ENCODE results near the gene KCNK16. TPM values are rescaled to one million over a fixed set of nuclear protein-coding genes. Genes with fewer than 3 reads are reported as not detected.
A peak's percentile ranks its signal among the peaks of the same experiment; 100 is the strongest.

Gene KCNK16
- total RNA-seq, 1 experiment from 2014 or later: not detected

DNA sequence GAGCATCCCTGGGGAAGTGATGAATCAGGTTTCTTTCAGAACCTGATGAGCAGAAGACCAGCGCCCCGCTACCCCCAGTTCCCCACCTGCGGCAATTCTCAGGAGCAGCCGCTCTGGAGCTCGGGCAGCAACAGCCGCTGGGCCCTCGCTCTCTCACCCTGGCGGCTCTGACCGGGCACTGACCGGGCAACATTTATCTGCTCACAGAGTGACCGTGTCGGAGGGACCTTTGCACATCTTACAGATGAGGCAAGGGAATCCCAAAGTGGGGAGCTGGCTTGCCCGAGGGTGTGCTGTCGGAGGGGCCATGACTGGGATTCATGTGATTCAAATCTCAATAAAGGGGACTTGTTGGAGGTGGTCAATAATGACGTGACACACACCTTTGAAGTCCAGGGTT, 26.2 kb upstream of the KCNK16 start:
- Histone ChIP-seq H3K36me3 (no peaks in the 10 kb centered on the region), H3K4me3 (no peak overlapping the region), H3K4me1 (peaks cover 21% of the 10 kb centered on the region), H3K9me3 (replicated peaks) (no peaks in the 10 kb centered on the region), H3K27ac (no peak overlapping the region), H3K27me3 (no peaks in the 10 kb centered on the region)
- DNase-seq: no peak

GRCh38 chr6:39347906-39348585, 25.5 kb upstream of the KCNK16 start:
- Histone ChIP-seq H3K27me3 (no peaks in the 10 kb centered on the region), H3K36me3 (no peaks in the 10 kb centered on the region), H3K9me3 (replicated peaks) (no peaks in the 10 kb centered on the region), H3K4me1 (peaks cover 28% of the 10 kb centered on the region), H3K4me3 (no peak overlapping the region), H3K27ac (peak overlapping the region; percentile 77)
- peak; percentile 72 to 91 for DNase-seq

- DNase-seq: peak; percentile 86 to 88
- H3K27me3 ChIP-seq: no peaks in the 10 kb centered on the region
- H3K4me3 ChIP-seq: no peak overlapping the region
- H3K4me1 ChIP-seq: peaks cover 37% of the 10 kb centered on the region
- no peaks in the 10 kb centered on the region for H3K9me3 ChIP-seq (replicated peaks)
- no peaks in the 10 kb centered on the region for H3K36me3 ChIP-seq
- H3K27ac ChIP-seq: peak overlapping the region; percentile 77
These were observed 24.7 kb upstream of the KCNK16 start for GRCh38 chr6:39347206-39347605.

DNA sequence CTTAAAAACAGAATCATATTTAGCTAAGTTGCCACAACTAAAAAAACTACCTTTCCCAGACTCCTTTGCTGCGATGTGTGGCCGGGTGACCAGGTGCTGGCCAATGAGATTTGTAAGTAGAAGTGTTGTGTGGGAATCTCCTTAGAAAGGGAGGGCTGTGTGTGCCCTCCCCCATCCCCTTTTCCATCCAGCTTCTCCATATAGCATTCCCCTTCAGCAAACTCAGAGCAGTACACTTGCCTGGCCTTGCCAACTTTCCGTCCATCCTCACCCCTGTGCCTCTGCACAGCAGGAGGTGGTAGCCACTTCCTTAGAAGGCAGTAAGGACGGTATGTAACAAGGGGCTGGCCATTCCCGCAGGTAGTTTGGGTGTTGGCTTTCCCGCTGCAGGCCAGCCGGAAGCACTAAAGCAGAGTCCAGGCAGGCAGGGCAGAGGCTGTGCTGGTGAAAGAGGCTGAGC, 22.3 kb upstream of the KCNK16 start:
- no peak overlapping the region for H3K4me3 ChIP-seq
- H3K9me3 ChIP-seq (replicated peaks): no peaks in the 10 kb centered on the region
- DNase-seq: peak in 1 of 2 experiments; percentile 35
- no peak overlapping the region for H3K27ac ChIP-seq
- no peaks in the 10 kb centered on the region for H3K27me3 ChIP-seq
- no peaks in the 10 kb centered on the region for H3K36me3 ChIP-seq
- peaks cover 50% of the 10 kb centered on the region for H3K4me1 ChIP-seq

DNA sequence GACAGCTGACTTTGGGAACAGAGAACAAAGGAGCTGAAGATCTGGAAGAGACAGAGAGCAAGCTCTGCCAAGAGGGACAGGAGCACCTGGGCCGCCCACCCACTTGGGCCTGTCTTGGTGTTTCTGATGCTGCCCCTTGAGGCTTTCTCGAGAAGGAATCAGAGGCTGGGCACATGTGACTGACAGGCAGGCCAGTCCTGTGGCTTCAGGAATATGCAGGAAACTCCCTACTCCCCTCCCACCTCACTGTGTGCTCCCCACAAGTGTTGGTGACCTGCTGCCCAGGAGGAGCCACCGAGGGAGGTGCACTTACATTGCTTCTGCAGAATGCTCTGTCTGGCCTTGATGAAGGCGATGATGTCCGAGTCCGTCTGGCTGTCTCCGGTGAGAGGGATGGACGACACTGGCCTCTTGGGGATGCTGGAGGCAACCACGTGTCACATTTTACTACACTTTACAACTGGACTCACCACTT, 20.9 kb upstream of the KCNK16 start:
- Histone ChIP-seq H3K27ac (peak overlapping the region; percentile 78), H3K36me3 (no peaks in the 10 kb centered on the region), H3K4me3 (no peak overlapping the region), H3K4me1 (peaks cover 64% of the 10 kb centered on the region), H3K27me3 (no peaks in the 10 kb centered on the region), H3K9me3 (replicated peaks) (no peaks in the 10 kb centered on the region)
- DNase-seq: no peak

DNA sequence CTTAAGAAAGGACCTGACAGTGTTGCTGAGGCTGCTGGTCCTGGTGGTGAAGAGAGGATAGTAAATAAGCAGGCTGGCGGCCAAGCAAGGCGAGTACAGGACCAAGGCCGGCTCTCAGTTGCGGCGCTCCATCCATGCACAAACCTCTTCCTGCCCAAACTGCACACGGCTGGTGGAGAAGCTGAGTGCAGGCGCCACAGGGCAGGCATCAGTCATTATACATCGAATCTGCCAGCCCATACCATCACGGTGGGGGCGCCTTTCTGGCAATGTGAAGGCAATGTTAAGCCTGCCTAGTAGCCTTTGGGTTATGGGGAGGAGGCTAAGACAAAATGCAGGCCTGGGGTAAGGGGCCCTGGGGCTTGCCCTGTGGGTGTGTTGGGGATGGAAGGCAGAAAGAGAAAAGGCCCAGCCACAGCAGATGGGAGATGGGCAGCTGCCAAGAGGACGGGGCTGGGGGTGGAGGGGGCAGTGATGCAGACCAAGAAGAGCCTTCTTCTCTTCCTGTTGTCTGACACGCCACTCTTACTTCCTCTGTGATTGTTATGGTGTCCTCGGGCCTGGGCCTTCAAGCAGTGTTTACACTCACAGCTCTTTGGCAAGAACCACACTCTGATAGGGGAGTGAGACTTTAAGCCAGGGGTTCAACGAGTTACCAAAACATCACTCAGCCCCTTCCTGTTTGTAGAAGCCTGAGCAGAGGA, 20.3 kb upstream of the KCNK16 start:
- DNase-seq: peak; percentile 80 to 91
- Histone ChIP-seq H3K4me1 (peaks cover 70% of the 10 kb centered on the region), H3K27ac (peak overlapping the region; percentile 78)

DNA sequence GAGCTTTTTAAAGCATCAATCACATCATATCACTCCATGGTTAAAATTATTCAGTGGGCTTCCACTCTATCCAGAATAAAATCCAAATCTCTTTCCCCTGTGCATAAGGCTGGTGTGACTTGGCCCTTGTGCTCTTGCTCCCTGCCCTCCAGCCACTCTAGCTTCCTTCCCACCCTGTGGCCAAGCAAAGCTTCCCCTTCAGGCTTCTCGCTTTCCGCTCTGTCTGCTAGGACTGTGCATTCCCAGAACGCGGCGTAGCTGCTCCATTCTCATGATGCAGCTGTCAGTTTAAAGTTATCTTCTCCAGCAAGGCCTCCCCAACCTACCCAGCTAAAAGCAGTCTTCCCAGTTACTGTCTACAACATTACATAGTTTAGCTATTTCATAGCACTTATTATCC, 19.4 kb upstream of the KCNK16 start:
- H3K36me3 ChIP-seq: no peaks in the 10 kb centered on the region
- DNase-seq: no peak
- H3K4me1 ChIP-seq: peaks cover 71% of the 10 kb centered on the region
- no peak overlapping the region for H3K4me3 ChIP-seq
- H3K27me3 ChIP-seq: no peaks in the 10 kb centered on the region
- H3K27ac ChIP-seq: peak overlapping the region; percentile 78; the same call in 1 of the 2 replicates
- H3K9me3 ChIP-seq (replicated peaks): no peaks in the 10 kb centered on the region

More for the DNA sequence above, 20.3 kb upstream of the KCNK16 start:
- no peaks in the 10 kb centered on the region for H3K36me3 ChIP-seq
- no peaks in the 10 kb centered on the region for H3K9me3 ChIP-seq (replicated peaks)
- H3K4me3 ChIP-seq: no peak overlapping the region
- H3K27me3 ChIP-seq: no peaks in the 10 kb centered on the region

GRCh38 chr6:39341352-39341751, 18.9 kb upstream of the KCNK16 start:
- peaks cover 69% of the 10 kb centered on the region for H3K4me1 ChIP-seq
- H3K4me3 ChIP-seq: no peak overlapping the region
- no peaks in the 10 kb centered on the region for H3K9me3 ChIP-seq (replicated peaks)
- no peak overlapping the region for H3K27ac ChIP-seq
- DNase-seq: no peak
- no peaks in the 10 kb centered on the region for H3K27me3 ChIP-seq
- H3K36me3 ChIP-seq: no peaks in the 10 kb centered on the region

DNA sequence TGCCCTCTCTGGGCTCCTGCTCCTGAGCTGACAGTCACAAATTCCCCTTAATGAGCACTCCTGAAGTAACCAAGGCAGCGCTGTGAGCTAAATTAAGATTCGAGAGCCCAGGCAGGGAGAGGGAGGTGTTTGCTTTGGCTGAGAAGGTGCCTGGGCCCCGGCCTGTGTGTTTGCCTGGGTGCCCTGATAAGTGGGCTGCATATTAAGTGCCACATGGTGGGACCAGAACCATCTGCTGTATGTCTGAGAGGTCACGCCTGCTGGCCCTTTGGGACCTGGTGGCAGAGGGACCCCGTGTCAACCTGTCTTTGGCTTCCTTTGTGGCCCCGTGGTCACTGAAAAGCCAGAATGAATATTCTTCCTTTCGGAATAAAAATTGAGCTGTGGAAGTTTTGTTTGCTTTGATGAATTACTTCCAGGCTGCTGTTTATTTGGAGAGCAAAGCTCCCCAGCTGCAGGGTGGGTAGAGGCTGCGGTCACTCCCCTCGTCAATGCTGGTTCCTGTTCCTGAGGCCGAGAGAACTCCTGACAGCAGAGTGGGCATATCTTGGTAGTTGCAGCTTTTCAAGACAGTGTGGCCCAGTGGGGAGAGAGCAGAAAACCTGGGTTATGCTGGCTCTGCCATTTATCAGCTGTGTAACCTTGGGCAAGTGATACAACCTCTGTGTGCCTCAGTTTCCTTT, 17.5 kb upstream of the KCNK16 start:
- peaks cover 79% of the 10 kb centered on the region for H3K4me1 ChIP-seq
- DNase-seq: peak in 1 of 2 experiments; percentile 40
- no peaks in the 10 kb centered on the region for H3K27me3 ChIP-seq
- no peak overlapping the region for H3K4me3 ChIP-seq
- H3K9me3 ChIP-seq (replicated peaks): no peaks in the 10 kb centered on the region
- no peaks in the 10 kb centered on the region for H3K36me3 ChIP-seq
- peak overlapping the region; percentile 48 for H3K27ac ChIP-seq

DNA sequence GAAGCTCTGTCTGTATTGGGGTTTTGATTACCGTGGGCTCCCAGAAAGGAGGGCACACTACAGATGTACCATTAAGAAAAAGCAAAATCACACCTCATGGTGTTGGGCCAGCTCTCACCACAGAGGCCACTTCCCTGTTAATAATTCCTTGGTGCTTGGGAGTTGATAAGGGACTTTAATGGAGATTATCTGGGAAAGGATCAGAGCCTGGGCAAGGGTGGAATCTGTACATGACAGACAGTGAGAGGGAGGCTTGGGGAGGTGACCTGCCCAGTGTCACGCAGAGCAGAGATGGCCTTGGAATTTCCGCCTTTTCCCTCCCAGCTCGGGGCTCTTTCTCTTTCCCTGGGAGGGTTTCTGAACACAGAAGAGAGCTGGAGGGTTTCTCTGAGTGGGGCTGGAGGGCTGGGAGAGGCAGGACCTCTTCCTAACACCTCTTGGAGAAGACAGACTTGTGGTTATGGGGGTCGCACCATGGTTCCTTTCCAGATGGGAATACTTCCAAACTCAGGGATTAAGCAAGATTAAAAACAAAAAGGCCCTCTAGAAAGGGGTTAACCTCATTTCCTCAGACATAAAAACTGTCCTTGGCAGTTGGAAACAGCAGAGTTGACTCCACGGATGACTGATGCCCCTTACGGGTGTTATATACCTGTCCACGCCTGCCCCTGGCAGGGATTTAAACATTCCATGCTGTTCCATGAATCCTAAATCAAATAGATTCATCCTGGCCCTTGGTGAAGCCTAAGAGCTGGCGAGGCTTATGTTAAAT, 16.8 kb upstream of the KCNK16 start:
- Histone ChIP-seq H3K36me3 (no peaks in the 10 kb centered on the region), H3K4me3 (no peak overlapping the region), H3K27ac (peak overlapping the region; percentile 48), H3K9me3 (replicated peaks) (no peaks in the 10 kb centered on the region), H3K27me3 (no peaks in the 10 kb centered on the region), H3K4me1 (peaks cover 79% of the 10 kb centered on the region)
- DNase-seq: peak in 1 of 2 experiments; percentile 30

GRCh38 chr6:39338397-39338796, 15.9 kb upstream of the KCNK16 start:
- Histone ChIP-seq H3K4me1 (peaks cover 72% of the 10 kb centered on the region), H3K9me3 (replicated peaks) (no peaks in the 10 kb centered on the region), H3K27ac (peak overlapping the region; percentile 48), H3K27me3 (no peaks in the 10 kb centered on the region), H3K36me3 (no peaks in the 10 kb centered on the region), H3K4me3 (no peak overlapping the region)
- peak; percentile 51 to 75 for DNase-seq

DNA sequence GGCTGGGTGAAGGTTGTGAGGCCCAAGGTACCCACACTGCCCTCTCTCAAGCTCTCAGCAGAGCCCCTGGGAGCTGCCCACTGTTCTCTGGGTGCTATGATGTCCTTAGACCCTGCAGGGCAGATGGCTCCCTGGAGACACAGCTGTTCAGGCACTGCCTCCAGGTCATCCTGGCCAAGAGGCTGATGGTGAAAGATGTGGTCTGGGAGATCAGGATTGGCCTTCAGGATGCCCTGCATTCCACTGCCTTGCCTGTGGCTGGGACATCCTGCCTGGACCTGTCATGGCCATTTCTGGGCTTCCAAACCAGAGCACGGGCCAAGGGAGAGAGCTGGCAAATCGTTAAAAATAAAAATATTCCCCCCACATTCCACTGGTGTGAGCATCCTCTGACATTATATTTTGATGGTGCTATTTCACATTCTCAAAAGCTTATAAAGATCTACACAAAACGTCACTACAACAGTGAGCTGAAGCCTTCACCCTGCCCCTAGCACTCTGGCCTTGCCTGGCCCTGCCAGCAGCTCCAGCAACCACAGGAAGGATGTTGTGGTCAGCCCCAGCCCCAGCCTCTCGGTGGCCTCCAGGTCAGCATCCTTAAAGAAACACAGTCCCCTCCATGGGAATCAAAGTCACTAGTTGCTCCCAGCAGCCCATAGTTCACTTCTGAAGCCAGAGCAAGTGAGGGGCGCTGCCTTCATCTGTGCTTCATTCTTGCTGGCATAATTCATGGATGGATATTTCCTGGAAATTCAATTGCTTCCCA, 13.5 kb upstream of the KCNK16 start:
- peaks cover 54% of the 10 kb centered on the region for H3K4me1 ChIP-seq
- no peaks in the 10 kb centered on the region for H3K36me3 ChIP-seq
- no peaks in the 10 kb centered on the region; the same call in 1 of the 2 replicates for H3K27me3 ChIP-seq
- peak; percentile 71 to 74 for DNase-seq
- no peaks in the 10 kb centered on the region for H3K9me3 ChIP-seq (replicated peaks)
- H3K27ac ChIP-seq: peak overlapping the region; percentile 61
- H3K4me3 ChIP-seq: no peak overlapping the region

- DNase-seq: no peak
- Histone ChIP-seq H3K27me3 (no peaks in the 10 kb centered on the region; the same call in 1 of the 2 replicates), H3K9me3 (replicated peaks) (no peaks in the 10 kb centered on the region), H3K4me1 (peaks cover 37% of the 10 kb centered on the region), H3K4me3 (no peak overlapping the region), H3K27ac (no peak overlapping the region), H3K36me3 (no peaks in the 10 kb centered on the region)
These were observed 11.3 kb upstream of the KCNK16 start for GRCh38 chr6:39333644-39334438.

Data from SJCRH30 (cell line).